PFSK-1 (cell line): ENCODE measurements around the gene TAOK1.

Experiments
- FOXP2 ChIP-seq: optimal IDR thresholded peaks from 2 replicates; pipeline ENCODE3; 2011; ENCODE audit warnings: borderline replicate concordance, control low read depth, inconsistent platforms; ENCODE audit not compliant: insufficient read depth; ENCODE audit errors: extremely low read length, extremely low read depth
- POLR2AphosphoS5 ChIP-seq: IDR thresholded peaks from 2 replicates; pipeline ENCODE4 v1.6.1; 2012; ENCODE audit warnings: low read depth, mild to moderate bottlenecking, control low read depth, low read length, moderate library complexity
- SIN3A ChIP-seq: IDR thresholded peaks from 2 replicates; pipeline ENCODE4 v1.6.1; 2012; ENCODE audit warnings: mild to moderate bottlenecking, low read length, moderate library complexity, borderline replicate concordance; ENCODE audit not compliant: insufficient read depth
- TAF1 ChIP-seq: IDR thresholded peaks from 2 replicates; pipeline ENCODE4 v1.6.1; 2012; ENCODE audit warnings: low read length, control low read depth, borderline replicate concordance; ENCODE audit not compliant: insufficient read depth
- TF ChIP-seq, protein P1 (sequence below), 2 experiments: IDR thresholded peaks; 2 replicates each; pipeline versions ENCODE4 v1.6.1 to v1.8.0; 2011 to 2012; ENCODE audit warnings: low read depth in 2 of 2, low read length in 2 of 2, control low read depth in 1 of 2, inconsistent platforms in 1 of 2, mild to moderate bottlenecking in 1 of 2, moderate library complexity in 1 of 2; ENCODE audit not compliant: insufficient read depth in 1 of 2

The TAOK1 gene

DNA sequence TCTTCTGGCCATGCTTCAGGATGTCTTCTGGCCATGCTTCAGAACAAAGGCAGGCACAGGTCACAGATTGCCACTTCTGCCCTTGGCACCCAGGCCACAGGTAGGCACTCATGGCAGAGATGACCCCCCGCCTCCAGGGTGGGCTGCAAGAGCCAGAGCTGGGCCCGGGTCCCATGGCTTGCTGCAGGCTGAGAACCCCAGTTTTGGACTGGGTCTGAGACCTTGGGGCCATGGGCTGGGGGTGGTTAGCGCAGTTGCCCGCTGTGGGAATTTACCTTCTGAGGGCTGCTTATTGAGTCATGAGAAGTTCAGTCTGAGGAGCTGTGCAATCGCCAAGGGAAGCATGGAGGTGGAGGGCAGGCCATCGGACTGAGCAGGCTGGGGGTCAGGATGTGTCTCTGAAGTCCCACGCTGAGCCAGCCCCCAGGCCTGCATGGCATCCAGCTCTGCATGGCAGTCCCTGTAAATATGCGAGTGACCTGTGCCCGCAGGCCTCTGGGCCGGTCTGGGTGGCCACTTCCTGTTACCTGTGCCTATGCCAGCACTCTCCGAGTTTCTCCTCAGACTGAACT is 204.4 kb downstream of the TAOK1 start:
- TF ChIP-seq FOXP2 = no peak

DNA sequence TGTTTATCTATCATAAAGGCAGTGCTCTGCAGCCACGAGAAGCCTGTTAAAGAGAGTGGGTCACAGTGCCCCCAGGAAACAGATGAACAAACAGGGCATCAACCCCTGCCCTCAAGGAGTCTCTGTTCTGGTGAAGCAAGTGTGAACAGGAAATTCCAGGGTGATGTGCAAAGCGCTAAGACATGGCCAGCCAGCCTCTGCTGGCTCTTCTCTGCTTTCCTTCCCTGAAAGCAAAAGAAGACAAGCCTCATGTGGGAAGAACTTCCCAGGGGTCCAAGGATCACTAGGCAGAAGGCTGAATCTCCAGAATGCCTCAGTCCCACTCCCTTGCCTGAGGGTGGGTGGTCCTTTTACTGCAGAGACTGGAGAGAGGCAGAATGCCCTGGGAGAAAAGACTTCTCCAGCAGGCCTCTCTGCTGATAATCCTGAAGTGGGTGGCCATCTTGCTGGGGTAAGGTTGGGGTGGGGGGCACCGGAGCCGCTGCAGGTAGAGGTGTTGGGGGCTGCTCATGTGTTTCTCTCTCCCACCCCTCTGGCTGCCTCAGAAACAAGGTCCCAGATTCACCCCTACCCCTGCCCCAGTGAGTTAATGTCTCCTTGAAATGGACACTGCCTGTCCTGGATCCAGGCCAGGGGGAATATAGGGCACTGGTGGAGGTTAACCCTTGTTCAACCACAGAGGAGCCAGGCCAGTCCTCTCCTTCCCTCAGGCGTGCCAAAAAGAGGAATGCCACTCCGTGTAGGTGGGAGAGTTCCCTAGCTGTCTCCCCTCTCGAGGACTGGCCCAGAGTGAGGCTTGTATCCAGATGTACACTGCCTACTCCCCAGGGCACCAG is 205.2 kb downstream of the TAOK1 start:
- TF ChIP-seq FOXP2 (no peak), POLR2AphosphoS5 (no peak), TAF1 (no peak), SIN3A (no peak)
- TF ChIP-seq, protein P1, sequence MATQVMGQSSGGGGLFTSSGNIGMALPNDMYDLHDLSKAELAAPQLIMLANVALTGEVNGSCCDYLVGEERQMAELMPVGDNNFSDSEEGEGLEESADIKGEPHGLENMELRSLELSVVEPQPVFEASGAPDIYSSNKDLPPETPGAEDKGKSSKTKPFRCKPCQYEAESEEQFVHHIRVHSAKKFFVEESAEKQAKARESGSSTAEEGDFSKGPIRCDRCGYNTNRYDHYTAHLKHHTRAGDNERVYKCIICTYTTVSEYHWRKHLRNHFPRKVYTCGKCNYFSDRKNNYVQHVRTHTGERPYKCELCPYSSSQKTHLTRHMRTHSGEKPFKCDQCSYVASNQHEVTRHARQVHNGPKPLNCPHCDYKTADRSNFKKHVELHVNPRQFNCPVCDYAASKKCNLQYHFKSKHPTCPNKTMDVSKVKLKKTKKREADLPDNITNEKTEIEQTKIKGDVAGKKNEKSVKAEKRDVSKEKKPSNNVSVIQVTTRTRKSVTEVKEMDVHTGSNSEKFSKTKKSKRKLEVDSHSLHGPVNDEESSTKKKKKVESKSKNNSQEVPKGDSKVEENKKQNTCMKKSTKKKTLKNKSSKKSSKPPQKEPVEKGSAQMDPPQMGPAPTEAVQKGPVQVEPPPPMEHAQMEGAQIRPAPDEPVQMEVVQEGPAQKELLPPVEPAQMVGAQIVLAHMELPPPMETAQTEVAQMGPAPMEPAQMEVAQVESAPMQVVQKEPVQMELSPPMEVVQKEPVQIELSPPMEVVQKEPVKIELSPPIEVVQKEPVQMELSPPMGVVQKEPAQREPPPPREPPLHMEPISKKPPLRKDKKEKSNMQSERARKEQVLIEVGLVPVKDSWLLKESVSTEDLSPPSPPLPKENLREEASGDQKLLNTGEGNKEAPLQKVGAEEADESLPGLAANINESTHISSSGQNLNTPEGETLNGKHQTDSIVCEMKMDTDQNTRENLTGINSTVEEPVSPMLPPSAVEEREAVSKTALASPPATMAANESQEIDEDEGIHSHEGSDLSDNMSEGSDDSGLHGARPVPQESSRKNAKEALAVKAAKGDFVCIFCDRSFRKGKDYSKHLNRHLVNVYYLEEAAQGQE (IDR thresholded peaks at IDR 0.05; ENCODE audit: insufficient read depth in 1 of 2, low read depth in 2 of 2, low read length in 2 of 2) = no peak

DNA sequence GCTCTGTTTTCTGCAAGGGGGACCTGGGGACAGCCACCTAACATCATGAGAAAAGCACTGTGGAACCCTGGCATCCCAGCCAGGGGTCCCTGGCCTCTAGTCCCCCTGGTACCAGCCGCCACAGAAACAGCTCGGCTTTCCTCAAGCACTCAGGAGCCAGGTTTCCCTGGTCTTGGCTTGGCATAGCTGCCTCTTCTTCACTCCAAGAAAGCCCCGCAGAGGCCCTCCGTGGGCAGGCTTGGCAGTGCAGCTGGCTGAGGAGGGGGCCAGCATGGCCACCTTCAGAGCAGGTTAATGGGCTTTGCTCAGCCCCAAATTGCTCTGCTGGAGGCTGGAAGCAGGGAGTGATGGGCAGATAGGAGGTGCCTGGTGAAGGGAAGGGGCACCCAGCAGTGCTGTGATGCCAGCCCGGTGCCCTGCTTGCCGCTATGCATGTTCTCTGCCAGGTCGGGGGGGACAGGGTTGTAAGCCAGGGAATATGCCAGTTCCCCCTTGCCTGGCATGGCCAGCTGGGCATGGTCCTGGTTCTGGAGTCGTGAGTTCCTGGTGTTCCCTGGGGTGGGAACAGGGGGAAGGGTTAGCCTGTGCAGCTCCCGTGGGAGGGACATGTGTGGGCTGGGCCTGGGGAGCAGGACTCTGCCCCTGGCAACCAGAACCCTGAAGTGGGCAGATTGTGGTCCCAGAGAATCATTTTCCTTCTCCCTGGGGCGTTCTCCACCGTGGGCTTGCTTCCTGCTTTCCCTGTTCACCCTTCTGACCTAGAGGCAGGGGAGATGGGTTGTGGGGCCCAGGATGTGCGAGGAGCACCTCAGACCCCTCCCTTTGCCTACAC is 206.0 kb downstream of the TAOK1 start:
- TF ChIP-seq SIN3A = no peak
- TF ChIP-seq, protein P1 (IDR thresholded peaks at IDR 0.05; ENCODE audit: insufficient read depth in 1 of 2, low read depth in 2 of 2, low read length in 2 of 2) = no peak
- no peak for TF ChIP-seq FOXP2
- TF ChIP-seq POLR2AphosphoS5 = no peak
- TF ChIP-seq TAF1 = no peak

DNA sequence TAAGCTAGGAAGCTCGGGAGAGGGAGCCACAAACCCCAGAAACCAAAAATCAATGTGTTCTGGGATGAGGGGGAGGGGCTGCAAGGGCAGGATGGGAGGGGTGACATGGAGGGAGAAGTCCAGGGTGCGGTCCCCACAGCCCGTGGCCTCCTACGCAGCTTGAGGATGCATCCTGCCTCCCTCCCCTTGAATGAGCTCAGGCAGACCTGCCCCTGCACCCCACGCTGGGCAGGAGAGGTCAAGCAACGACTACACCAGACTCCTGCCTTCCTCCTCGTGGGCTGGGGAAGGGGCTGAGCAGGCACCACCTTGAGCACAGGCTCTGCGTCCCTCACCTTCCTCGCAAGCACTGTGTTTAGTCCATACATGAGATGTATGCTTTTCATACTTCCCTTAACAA is 206.6 kb downstream of the TAOK1 start:
- TF ChIP-seq FOXP2 (no peak), POLR2AphosphoS5 (no peak), SIN3A (no peak), TAF1 (no peak)
- TF ChIP-seq, protein P1 (IDR thresholded peaks at IDR 0.05; ENCODE audit: insufficient read depth in 1 of 2, low read depth in 2 of 2, low read length in 2 of 2) = no peak

DNA sequence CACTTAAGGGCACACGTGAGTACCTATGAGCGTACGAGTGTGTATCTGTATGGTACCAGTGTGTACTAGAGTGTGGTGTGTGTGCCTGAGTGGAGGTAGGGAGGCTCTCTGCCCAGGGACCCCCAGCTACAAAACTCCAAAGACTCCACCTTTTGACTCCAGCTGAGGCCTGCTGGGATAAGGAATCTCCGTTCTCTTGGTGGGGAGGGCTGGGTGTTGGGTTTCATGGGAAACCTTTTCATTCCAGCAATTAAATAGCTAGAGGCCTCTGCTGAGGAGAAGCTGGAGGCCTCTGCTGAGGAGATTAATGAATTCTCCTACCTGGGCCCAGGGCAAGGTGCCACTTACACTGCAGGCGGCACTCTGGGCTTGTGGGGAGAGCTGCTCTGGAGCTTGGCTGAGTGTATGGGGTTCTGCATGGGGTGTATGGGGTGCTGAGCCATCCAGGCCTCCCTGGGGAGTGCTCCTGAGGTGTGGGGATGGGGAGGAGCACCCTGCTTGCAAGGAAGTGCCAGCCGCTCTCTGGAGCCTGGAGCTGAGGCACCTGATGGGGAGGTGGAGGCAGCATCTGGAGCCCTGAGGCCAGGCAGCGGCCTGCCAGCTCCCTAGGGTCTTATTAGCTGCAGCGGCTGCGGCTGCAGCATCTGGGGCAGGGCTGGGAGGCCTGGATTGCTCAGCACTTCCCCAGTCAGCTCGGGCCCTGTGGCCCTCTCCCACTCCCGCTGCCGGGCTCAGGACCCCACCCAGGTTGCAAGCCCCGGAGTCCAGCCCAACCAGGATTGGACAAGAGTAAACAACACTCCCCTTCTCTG is 207.4 kb downstream of the TAOK1 start:
- TF ChIP-seq TAF1 (no peak), SIN3A (no peak), POLR2AphosphoS5 (no peak), FOXP2 (no peak)
- TF ChIP-seq, protein P1 (IDR thresholded peaks at IDR 0.05; ENCODE audit: insufficient read depth in 1 of 2, low read depth in 2 of 2, low read length in 2 of 2) = no peak
